Calu3 (cell line): ENCODE measurements around the gene KREMEN1. TPM values are rescaled to one million over a fixed set of nuclear protein-coding genes. Genes with fewer than 3 reads are reported as not detected.

ENCODE experiments used
- BruUV-seq: library from RNA; stranded (reverse); fragments of 400-500 nt; replicated peaks from 2 replicates; lab custom pipeline; 2021; lab: Mats Ljungman, UMichigan
- CTCF ChIA-PET: fragments of 300-600 bp; sonication (Branson Sonifier 250); formaldehyde crosslinking; loops from one replicate; lab custom pipeline; 2022; ENCODE audit warnings: antibody characterized with exemption; lab: Charles Lee
- DNase-seq: peaks from one replicate; pipeline ENCODE4 v3.0.0; 2022
- H3K27ac Mint-ChIP-seq: one replicate; pipeline ENCODE4 v1.8.0; 2022; ENCODE audit warnings: mixed read lengths; ENCODE audit not compliant: unreplicated experiment
- H3K27me3 Mint-ChIP-seq: one replicate; pipeline ENCODE4 v1.8.0; 2022; ENCODE audit warnings: mixed read lengths; ENCODE audit not compliant: unreplicated experiment
- H3K36me3 Mint-ChIP-seq: one replicate; pipeline ENCODE4 v1.8.0; 2022; ENCODE audit warnings: mild to moderate bottlenecking, moderate library complexity, mixed read lengths; ENCODE audit not compliant: insufficient read depth, unreplicated experiment
- H3K4me1 Mint-ChIP-seq: one replicate; pipeline ENCODE4 v1.8.0; 2022; ENCODE audit warnings: mild to moderate bottlenecking, low read depth, mixed read lengths; ENCODE audit not compliant: unreplicated experiment
- H3K4me3 Mint-ChIP-seq: one replicate; pipeline ENCODE4 v1.8.0; 2022; ENCODE audit warnings: mild to moderate bottlenecking, low read depth, moderate library complexity, mixed read lengths; ENCODE audit not compliant: unreplicated experiment
- H3K9me3 Mint-ChIP-seq: one replicate; pipeline ENCODE4 v1.8.0; 2022; ENCODE audit warnings: low read depth, mixed read lengths; ENCODE audit not compliant: unreplicated experiment
- CTCF ChIP-seq: fragments of 200-600 bp; IDR thresholded peaks from one replicate; pipeline ENCODE4 v1.8.0; 2022; ENCODE audit warnings: antibody characterized with exemption; ENCODE audit not compliant: unreplicated experiment
- intact Hi-C: fragments of 100-400 bp; cut with micrococcal nuclease; formaldehyde crosslinking; loops from one replicate; pipeline ENCODE4 v1.10.0; 2022; ENCODE audit not compliant: unreplicated experiment
- total RNA-seq: library from RNA; stranded (reverse); gene quantifications from 2 replicates; pipeline ENCODE4 v1.2.3, GENCODE V29; 2022

KREMEN1 gene
- total RNA-seq, 1 experiment from 2014 or later, result 2.8 TPM

- Mint-ChIP-seq H3K9me3 (no peaks in the 10 kb centered on the region), H3K27ac (no peak overlapping the region), H3K27me3 (peaks cover 7% of the 10 kb centered on the region), H3K36me3 (no peaks in the 10 kb centered on the region), H3K4me3 (no peak overlapping the region), H3K4me1 (no peaks in the 10 kb centered on the region)
- intact Hi-C loops, result no loop called here
- no peak for DNase-seq
- TF ChIP-seq CTCF, result no peak
- CTCF ChIA-PET, result interaction anchor here (0.5 kb wide), 1 partner anchor 9 kb away, joined by 3 read pairs; no protein-coding TSS in a partner anchor
- BruUV-seq, result no TSS peak
Measured at GRCh38 chr22:29113319-29113718, 40.5 kb downstream of the KREMEN1 start.

DNA sequence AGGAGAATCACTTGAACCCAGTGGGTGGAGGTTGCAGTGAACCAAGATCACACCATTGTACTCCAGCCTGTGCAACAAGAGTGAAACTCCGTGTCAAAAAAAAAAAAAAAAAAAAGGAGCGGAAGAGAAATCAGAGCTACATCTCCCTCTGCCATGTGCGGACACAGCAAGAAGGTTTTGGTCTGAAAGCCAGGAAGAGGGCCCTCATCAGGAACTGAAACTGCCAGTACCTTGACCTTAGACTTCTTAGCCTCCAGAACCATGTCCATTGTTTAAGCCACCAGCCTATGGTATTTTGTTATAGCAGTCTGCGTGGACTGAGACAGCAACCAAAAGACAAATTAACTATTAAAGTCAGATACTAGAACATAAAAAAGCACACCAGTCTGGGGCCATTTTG is 41.6 kb downstream of the KREMEN1 start:
- Mint-ChIP-seq H3K27ac (no peak overlapping the region), H3K36me3 (no peaks in the 10 kb centered on the region), H3K27me3 (peaks cover 10% of the 10 kb centered on the region), H3K4me1 (no peaks in the 10 kb centered on the region), H3K9me3 (no peaks in the 10 kb centered on the region), H3K4me3 (no peak overlapping the region)
- CTCF ChIA-PET, result interaction anchor here (0.6 to 1.2 kb wide), 2 partner anchors 30 to 913 kb away, joined by 3 to 5 read pairs; no protein-coding TSS in a partner anchor
- no peak for DNase-seq
- intact Hi-C loops, result no loop called here
- no peak for TF ChIP-seq CTCF
- BruUV-seq, result no TSS peak

DNA sequence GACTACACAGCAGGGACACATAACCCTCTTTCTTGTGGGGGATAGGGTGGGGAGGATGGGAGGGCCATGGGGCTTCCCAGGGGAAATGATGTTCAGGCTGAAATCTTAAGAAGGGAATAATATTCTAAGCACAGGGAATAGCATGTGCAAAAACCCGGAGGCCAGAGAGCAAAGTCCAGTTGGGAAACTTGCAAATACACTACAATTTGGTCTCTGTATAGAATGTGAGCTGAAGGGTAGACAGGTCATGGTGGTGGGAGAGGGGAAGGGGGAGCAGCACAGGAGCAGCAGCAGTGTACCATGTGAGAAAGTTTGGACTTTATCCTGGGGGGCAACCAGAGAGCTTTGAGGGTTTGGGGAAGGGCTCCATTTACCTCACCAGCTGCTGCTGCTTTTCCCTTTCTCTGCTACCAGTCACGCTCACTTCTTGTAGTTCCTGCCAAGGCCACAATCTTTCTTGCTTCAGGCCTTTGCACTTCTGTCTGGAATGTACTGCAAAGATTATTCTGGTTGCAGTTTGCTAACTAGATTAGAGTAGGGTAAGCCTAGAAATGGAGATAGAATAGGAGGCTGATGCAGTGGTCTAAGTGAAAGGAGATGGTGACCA is 43.0 kb downstream of the KREMEN1 start:
- Mint-ChIP-seq H3K36me3 (no peaks in the 10 kb centered on the region), H3K27ac (no peak overlapping the region), H3K4me1 (no peaks in the 10 kb centered on the region), H3K9me3 (peaks cover 5% of the 10 kb centered on the region), H3K4me3 (no peak overlapping the region), H3K27me3 (peaks cover 17% of the 10 kb centered on the region)
- no TSS peak for BruUV-seq
- intact Hi-C loops, result no loop called here
- no peak for TF ChIP-seq CTCF
- DNase-seq, result no peak
- CTCF ChIA-PET, result no interaction called here

- no peak overlapping the region for H3K4me3 Mint-ChIP-seq
- BruUV-seq, result no TSS peak
- no peak for DNase-seq
- no peaks in the 10 kb centered on the region for H3K4me1 Mint-ChIP-seq
- no peaks in the 10 kb centered on the region for H3K36me3 Mint-ChIP-seq
- H3K27me3 Mint-ChIP-seq, result peaks cover 20% of the 10 kb centered on the region
- no peak for TF ChIP-seq CTCF
- intact Hi-C loops, result no loop called here
- H3K27ac Mint-ChIP-seq, result no peak overlapping the region
- CTCF ChIA-PET, result interaction anchor here (0.6 kb wide), 1 partner anchor 141 kb away, joined by 3 read pairs; no protein-coding TSS in a partner anchor
- H3K9me3 Mint-ChIP-seq, result peaks cover 5% of the 10 kb centered on the region
Measured at GRCh38 chr22:29116397-29117123, 43.7 kb downstream of the KREMEN1 start.
